Stimulated activated CD8-positive, alpha-beta memory T cell treated with anti-CD3 and anti-CD28 coated beads, Interleukin-12 subunit alpha, Interleukin-12 subunit beta, amount 100 ng/mL, for 24 hours (primary cell): ENCODE measurements around the gene DPP6.

ENCODE experiments used
- DNase-seq: peaks from one replicate; pipeline ENCODE4 v3.0.0-alpha.2; 2020; ENCODE audit errors: extremely low read depth

The DPP6 gene

GRCh38 chr7:154858836-154859537 lies 806.8 kb downstream of the DPP6 start:
- DNase-seq, result no peak

- DNase-seq, result no peak
These were observed 807.8 kb downstream of the DPP6 start for GRCh38 chr7:154859747-154860620.

- DNase-seq, result no peak
These were observed 808.6 kb downstream of the DPP6 start for GRCh38 chr7:154860621-154861375.

- no peak for DNase-seq
These were observed 809.4 kb downstream of the DPP6 start for GRCh38 chr7:154861589-154861988.

GRCh38 chr7:154862153-154862791 lies 810.1 kb downstream of the DPP6 start:
- DNase-seq, result no peak

GRCh38 chr7:154863766-154864522 lies 811.7 kb downstream of the DPP6 start:
- DNase-seq, result no peak

GRCh38 chr7:154864523-154864891 lies 812.3 kb downstream of the DPP6 start:
- no peak for DNase-seq

- DNase-seq, result no peak
These were observed 813.9 kb downstream of the DPP6 start for GRCh38 chr7:154865984-154866685.

GRCh38 chr7:154867068-154867467 lies 814.9 kb downstream of the DPP6 start:
- no peak for DNase-seq

GRCh38 chr7:154868921-154869320 lies 816.7 kb downstream of the DPP6 start:
- no peak for DNase-seq

GRCh38 chr7:154869436-154869835 lies 817.2 kb downstream of the DPP6 start:
- no peak for DNase-seq

- DNase-seq, result no peak
These were observed 819.3 kb downstream of the DPP6 start for GRCh38 chr7:154871507-154871906.

- no peak for DNase-seq
These were observed 819.9 kb downstream of the DPP6 start for GRCh38 chr7:154871928-154872750.

- no peak for DNase-seq
These were observed 820.8 kb downstream of the DPP6 start for GRCh38 chr7:154872811-154873499.

- DNase-seq, result no peak
These were observed 821.4 kb downstream of the DPP6 start for GRCh38 chr7:154873500-154874121.

- DNase-seq, result no peak
These were observed 822.4 kb downstream of the DPP6 start for GRCh38 chr7:154874409-154875113.

- no peak for DNase-seq
These were observed 823.1 kb downstream of the DPP6 start for GRCh38 chr7:154875297-154875696.

GRCh38 chr7:154876516-154876915 lies 824.3 kb downstream of the DPP6 start:
- no peak for DNase-seq
